GM12878 (cell line): Measurements from ENCODE around the gene LCAT. TPM values are rescaled to one million over a fixed set of nuclear protein-coding genes. Genes with fewer than 3 reads are reported as not detected.

Experiments used
- CHD2 ChIP-seq: IDR thresholded peaks from 2 replicates; pipeline ENCODE4 v1.6.1; 2011; ENCODE audit warnings: low read depth, low read length, improper control_type of control experiment, borderline replicate concordance
- EED ChIP-seq: sonication (generic); IDR thresholded peaks from 2 replicates; pipeline ENCODE4 v1.6.1; 2016; ENCODE audit warnings: antibody characterized with exemption, low read depth
- ETV6 ChIP-seq, 2 experiments: fragments of 450-650 bp in 1 of 2; IDR thresholded peaks in 1 of 2; conservative IDR thresholded peaks in 1 of 2; 2 replicates each; pipeline ENCODE4 v1.6.1; 2014; ENCODE audit warnings: antibody characterized with exemption in 1 of 2, borderline replicate concordance in 1 of 2, low read depth in 1 of 2, mild to moderate bottlenecking in 1 of 2, moderate library complexity in 1 of 2
- HSF1 ChIP-seq: fragments of 150-350 bp; IDR thresholded peaks from 2 replicates; pipeline ENCODE4 v1.6.1; 2014; ENCODE audit warnings: mild to moderate bottlenecking, low read depth, low read length
- NR2C1 ChIP-seq: fragments of 450-650 bp; IDR thresholded peaks from 2 replicates; pipeline ENCODE4 v1.6.1; 2017; ENCODE audit warnings: antibody characterized with exemption, mild to moderate bottlenecking, moderate library complexity
- NR2F1 ChIP-seq: fragments of 450-650 bp; conservative IDR thresholded peaks from 2 replicates; pipeline ENCODE4 v1.6.1; 2017; ENCODE audit warnings: mild to moderate bottlenecking
- NRF1 ChIP-seq: conservative IDR thresholded peaks from 2 replicates; pipeline ENCODE4 v1.6.1; 2011; ENCODE audit warnings: mild to moderate bottlenecking, low read depth, low read length, improper control_type of control experiment
- POLR2AphosphoS5 ChIP-seq: IDR thresholded peaks from 2 replicates; pipeline ENCODE4 v1.6.1; 2011; ENCODE audit warnings: mild to moderate bottlenecking, low read length, inconsistent platforms
- RAD21 ChIP-seq: IDR thresholded peaks from 2 replicates; pipeline ENCODE4 v1.6.1; 2011; ENCODE audit warnings: mild to moderate bottlenecking, low read depth, low read length, moderate library complexity; ENCODE audit not compliant: insufficient read depth
- RAD51 ChIP-seq: fragments of 450-650 bp; IDR thresholded peaks from 2 replicates; pipeline ENCODE4 v1.6.1; 2016; ENCODE audit warnings: moderate library complexity, mild to moderate bottlenecking, inconsistent platforms
- RB1 ChIP-seq: fragments of 450-650 bp; formaldehyde crosslinking; IDR thresholded peaks from 2 replicates; pipeline ENCODE4 v1.6.1; 2017; ENCODE audit warnings: mild to moderate bottlenecking, borderline replicate concordance
- RBBP5 ChIP-seq: fragments of 200-600 bp; sonication (generic); conservative IDR thresholded peaks from 2 replicates; pipeline ENCODE4 v1.6.1; 2016
- RCOR1 ChIP-seq: conservative IDR thresholded peaks from 2 replicates; pipeline ENCODE4 v1.6.1; 2012; ENCODE audit warnings: low read depth, low read length, improper control_type of control experiment
- RUNX3 ChIP-seq: IDR thresholded peaks from 2 replicates; pipeline ENCODE4 v1.6.1; 2012; ENCODE audit warnings: low read length, inconsistent platforms
- SMAD1 ChIP-seq: fragments of 450-650 bp; IDR thresholded peaks from 2 replicates; pipeline ENCODE4 v1.6.1; 2018; ENCODE audit warnings: mild to moderate bottlenecking, low read depth; ENCODE audit not compliant: partially characterized antibody
- SREBF1 ChIP-seq: IDR thresholded peaks from 2 replicates; pipeline ENCODE4 v1.6.1; 2012; ENCODE audit warnings: mild to moderate bottlenecking, low read length
- TARDBP ChIP-seq: IDR thresholded peaks from 2 replicates; pipeline ENCODE4 v1.6.1; 2016; ENCODE audit warnings: borderline replicate concordance
- TBL1XR1 ChIP-seq: IDR thresholded peaks from 2 replicates; pipeline ENCODE4 v1.6.1; 2012; ENCODE audit warnings: low read depth, low read length, improper control_type of control experiment
- WRNIP1 ChIP-seq: IDR thresholded peaks from 2 replicates; pipeline ENCODE4 v1.6.1; 2011; ENCODE audit warnings: low read depth, low read length, improper control_type of control experiment, borderline replicate concordance
- ZBED1 ChIP-seq: IDR thresholded peaks from 2 replicates; pipeline ENCODE4 v1.6.1; 2016; ENCODE audit warnings: borderline replicate concordance
- ZBTB4 ChIP-seq: fragments of 450-650 bp; formaldehyde crosslinking; IDR thresholded peaks from 2 replicates; pipeline ENCODE4 v1.4.0; 2022; ENCODE audit warnings: mild to moderate bottlenecking, moderate library complexity
- ZNF592 ChIP-seq: fragments of 450-650 bp; IDR thresholded peaks from 2 replicates; pipeline ENCODE4 v1.6.1; 2017; ENCODE audit warnings: mild to moderate bottlenecking, moderate library complexity
- polyA plus RNA-seq, 11 experiments: library from polyadenylated mRNA; depleted of rRNA in 4 of 11; unstranded in 6 of 11; stranded (reverse) in 5 of 11; fragments of >200 nt; fragmentation: Nextera tagmentation in 4 of 11; fragmentation: Illumina TruSeq in 1 of 11; extraction: Ambion mirVana in 4 of 11; extraction: Trizol in 1 of 11; gene quantifications; 1 replicate in 1 of 11; 2 replicates in 10 of 11; pipeline versions ENCODE4 v1.2.1 to v1.2.3, GENCODE V29; 2011 to 2016; ENCODE audit warnings: inconsistent platforms in 2 of 11, missing spikeins in 2 of 11, low read depth in 1 of 11
- total RNA-seq, 4 experiments: library from RNA; depleted of rRNA in 3 of 4; stranded (reverse); fragments of >200 nt in 3 of 4; fragmentation: Illumina TruSeq in 1 of 4; extraction: Trizol in 1 of 4; gene quantifications; 2 replicates each; pipeline versions ENCODE4 v1.2.1 to v1.2.3, GENCODE V29; 2013 to 2021

LCAT gene
- total and polyA plus RNA-seq, 10 of the 15 experiments (the other 5 are each of a cell fraction or from before 2014, with no cell fraction given) = 0.61 to 11.7 (median 3.3) TPM

- no peak for TF ChIP-seq RBBP5
- TF ChIP-seq HSF1 = no peak
- TF ChIP-seq RAD51 = no peak
- TF ChIP-seq ZBED1 = no peak
- no peak for TF ChIP-seq POLR2AphosphoS5
- no peak for TF ChIP-seq WRNIP1
- TF ChIP-seq NR2F1 = peak; percentile 85
- TF ChIP-seq ZBTB4 (CRISPR knock-in tag) = no peak
- no peak for TF ChIP-seq SMAD1
- no peak for TF ChIP-seq TARDBP
- TF ChIP-seq CHD2 = no peak
- TF ChIP-seq NR2C1 = no peak
- peak; percentile 94; the same call in 1 of the 2 replicates for TF ChIP-seq RB1
- TF ChIP-seq ETV6 (conservative IDR thresholded peaks at IDR 0.05 in 1 of 2, IDR thresholded peaks at IDR 0.05 in 1 of 2; ENCODE audit: borderline replicate concordance in 1 of 2, low read depth in 1 of 2) = no peak
- no peak for TF ChIP-seq NRF1
- peak; percentile 52 for TF ChIP-seq RAD21
- TF ChIP-seq RCOR1 = 0 out of 2 replicates have a peak, but pooled peaks have one; percentile 48
- TF ChIP-seq EED = peak; percentile 53
- peak; percentile 41 for TF ChIP-seq RUNX3
- peak; percentile 81; the same call in 1 of the 2 replicates for TF ChIP-seq ZNF592
- TF ChIP-seq SREBF1 = no peak
- TF ChIP-seq TBL1XR1 = peak; percentile 78; the same call in 1 of the 2 replicates
Measured at GRCh38 chr16:67993207-67994039, 49.5 kb upstream of the LCAT start (continued).
